Activated CD4-positive, alpha-beta T cell treated with anti-CD3 and anti-CD28 coated beads, Interleukin-10, Interleukin-2, amounts not matched to agents 100 ng/mL and 50 ng/mL, durations not matched to agents 16 hours and 8 hours (primary cell): ENCODE measurements around the gene NKX6-2.
"Not testable (repeated sequence)": the region's sequence is repeated elsewhere in the genome, so short reads cannot be mapped to it uniquely, and the experiment has no call there.

Source experiments
- DNase-seq: peaks from one replicate; pipeline ENCODE4 v3.0.0-alpha.2; 2020

The NKX6-2 gene

DNA sequence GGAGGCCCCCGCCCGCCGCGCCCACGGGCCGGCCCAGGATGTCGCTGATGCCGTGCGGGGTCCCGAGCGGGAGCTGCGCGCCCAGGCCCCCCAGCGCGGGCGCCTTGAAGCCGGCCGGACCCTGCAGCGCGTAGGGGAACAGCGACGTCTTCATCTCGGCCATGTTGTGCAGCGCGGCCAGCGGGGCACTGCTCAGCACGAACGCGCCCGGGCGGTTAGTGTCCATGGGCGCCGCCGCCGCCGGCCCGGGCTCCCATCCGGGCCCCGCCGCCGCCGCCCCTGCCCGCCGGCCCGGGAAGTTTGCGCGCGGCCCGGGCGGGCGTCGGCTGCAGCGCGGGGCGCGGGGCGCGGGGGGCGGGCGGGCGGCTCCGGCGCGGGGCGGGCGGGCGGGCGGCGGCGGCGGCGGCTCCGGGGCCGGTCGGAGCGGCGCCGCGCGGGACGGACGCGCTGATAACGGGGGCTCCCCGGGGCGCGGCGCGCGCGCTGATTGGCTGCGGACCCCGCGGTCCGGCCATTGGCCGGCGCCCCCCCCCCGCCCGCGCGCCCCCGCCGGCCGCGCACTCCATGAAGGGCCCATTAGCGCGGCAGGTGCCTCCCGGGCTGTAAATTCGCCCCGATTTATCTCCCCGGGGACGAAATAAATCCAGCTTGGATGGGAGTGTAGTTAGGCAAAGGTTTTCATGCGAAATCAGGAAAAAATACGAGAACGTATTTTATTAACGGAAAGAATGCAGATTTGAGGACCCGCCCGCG is at the start of gene NKX6-2:
Gene NKX6-2 (minus strand): TSS at position 425 of the 753 bp plus-strand sequence. CDS start 199 bp downstream, at position 226.
- DNase-seq = no peak

DNA sequence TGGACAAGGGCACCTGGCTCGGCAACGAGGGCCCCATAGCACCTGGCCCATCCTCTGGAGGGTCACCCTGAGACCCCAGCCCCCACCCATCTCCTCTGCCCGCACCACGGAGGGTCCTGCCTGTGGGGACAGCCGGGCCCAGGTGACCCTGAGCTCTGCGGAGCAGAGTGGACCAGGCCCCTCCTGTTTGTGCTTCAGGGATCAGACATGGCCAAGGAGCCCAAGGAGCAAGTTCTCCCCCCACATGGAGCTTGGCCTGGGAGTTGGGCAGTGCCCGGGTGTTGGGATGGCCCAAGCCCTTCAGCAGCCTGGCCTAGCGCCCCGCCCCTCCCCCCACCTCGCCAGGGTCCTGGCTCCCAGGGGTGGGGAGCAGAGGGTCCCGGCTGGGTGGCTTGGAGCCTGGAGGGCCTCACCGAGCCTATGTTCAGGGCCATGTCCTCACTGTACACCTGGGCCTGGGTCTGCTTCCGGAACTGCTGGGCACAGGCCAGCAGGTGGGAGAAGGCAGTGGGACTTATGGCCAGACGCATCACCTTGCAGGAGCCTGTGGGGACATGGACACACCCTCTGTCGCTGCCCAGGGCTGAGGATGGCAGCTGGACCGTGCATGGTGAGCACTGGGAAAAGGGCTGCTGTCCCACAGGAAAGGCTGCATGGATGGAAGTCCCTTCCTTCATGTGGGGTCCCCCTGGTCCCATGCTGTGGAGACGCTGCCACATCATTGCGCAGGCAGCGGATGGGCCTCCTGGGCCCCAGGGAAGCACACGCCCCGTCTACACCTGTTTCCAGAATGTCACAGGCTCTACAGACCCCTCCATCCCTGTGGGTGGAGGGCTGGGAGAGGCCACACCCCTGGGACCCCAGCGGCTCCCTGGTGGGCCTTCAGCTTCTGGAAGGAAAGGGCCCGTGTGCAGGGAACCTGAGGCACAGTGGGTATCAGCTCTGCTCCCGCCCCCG is 49.2 kb upstream of the NKX6-2 start:
- no peak for DNase-seq

DNA sequence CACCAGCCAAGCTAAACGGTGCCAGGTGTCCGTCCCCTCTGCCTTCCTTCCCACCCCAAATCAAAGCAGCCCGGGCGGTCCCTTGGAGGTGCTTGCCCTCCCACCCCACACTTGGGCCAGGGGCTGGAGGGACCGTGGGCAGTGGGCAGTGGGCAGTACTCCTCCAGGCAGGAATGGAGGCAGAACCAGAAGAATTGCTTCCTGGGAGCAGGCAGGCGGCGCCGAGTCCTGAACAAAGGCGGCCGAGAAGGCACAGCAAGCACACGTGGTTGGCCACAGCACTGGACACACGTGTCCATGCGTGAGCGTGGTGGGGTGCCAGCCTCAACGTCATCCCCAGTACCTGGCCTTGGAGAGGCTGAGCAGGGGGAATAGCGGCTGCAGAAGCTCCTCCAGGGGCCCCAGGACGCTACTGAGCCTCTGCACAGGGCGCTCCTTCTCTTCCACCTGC is 48.4 kb upstream of the NKX6-2 start:
- DNase-seq = no peak

DNA sequence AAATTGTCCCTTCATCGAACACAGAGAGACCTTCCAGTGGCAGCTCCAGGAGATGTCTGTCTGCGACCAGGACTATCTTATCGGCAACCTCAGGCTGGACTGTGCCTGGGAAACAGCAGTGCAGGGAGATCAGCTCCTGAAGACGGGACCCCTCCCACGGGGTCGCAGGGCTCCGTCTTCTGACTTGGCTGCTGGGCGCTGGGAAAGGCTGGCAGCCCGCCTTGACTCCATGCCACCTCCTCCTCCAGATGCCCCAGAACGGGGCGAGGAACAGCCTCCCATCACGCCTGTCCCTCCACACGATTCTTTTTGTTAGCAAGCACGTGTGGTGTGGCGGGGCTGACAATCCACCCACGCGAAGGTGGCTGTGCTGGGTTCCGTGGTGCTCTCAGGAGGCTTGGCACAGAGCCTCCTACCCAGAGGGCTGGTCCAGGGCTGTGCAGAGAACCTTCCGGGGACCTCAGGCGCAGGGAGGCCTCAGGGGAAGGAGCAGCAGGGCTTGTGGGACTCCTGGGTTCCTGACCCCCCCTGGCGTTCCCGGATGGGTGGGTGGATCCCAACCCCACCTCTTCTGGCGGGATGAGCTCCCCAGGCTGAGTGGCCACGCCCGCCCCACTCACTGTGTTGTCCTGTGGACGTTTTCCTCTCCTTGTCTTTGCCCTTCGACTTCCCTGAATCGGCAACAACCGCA is 47.6 kb upstream of the NKX6-2 start:
- DNase-seq = no peak

DNA sequence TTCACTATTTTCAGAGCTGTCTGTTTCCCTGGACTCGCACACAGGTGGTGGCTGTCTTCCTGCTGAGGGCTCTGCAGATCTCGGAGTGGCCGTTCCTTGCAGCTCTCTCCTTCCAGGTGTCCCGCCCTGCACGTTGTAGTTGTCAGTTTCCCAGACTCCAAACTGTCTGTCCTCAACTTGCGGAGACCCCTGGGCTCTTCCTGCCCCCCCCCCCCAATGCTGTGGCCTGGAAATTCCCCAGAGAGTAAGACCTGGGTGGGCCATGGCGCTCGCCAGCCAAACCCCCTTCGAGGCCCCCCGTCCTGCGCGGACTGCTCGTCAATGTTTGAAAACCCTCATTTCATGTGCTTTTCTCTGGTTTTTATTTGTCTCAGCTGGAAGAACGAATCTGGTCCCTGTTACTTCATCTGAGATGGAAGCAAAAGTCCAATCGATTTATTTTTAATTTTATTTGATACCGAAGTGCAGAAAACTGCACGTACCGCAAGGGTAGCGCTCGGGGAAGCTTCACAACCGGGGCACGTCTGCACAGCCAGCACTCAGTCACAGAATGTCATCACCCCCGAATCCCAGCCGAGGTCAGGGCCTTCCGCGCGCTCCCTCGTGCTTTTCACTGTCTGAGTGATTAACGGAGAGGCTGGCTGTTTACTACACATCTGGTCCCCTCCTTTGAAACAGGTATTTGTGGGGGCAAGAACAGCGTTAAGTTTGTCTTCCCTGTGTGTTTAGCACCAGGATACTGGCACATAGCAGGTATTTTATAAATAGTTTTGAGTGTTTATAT is 46.4 kb upstream of the NKX6-2 start:
- DNase-seq = no peak

DNA sequence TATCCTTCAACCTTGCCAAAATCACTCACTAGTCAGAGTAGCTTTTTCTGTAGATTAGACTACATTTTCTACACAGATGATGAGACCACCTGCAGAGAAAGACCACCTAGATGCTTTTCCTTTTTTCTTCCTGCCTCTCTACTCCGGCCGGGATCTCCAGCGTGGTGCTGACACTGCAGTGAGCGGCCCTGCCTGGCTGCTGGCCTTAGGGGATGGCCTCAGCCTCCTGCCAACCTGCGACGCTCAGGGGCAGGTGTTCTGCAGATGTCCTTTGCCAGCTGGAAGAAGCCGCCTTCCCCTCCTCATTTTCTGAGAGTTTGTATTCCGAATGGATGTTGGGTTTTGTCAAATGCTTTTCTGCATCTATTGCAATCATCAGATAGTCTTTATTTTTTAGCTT is 43.5 kb upstream of the NKX6-2 start:
- no peak for DNase-seq

DNA sequence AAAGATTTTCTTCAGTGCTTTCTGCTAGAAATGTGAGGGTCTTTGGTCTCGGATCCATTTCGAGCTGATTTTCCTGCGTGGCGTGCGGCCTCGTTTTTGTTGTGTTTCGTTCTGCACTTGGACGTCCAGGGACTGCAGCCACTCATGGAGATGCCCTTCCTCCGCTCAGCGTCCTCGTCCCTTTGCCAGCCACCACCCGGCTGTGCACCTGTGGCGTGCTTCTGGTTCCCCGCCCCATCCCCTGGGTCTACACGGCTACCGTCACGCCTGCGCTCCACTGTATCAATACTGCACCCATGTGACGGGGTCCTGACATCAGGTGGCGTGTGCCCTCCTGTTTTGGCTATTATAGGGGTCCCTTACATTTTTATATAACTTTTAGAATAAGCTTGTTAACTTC is 42.7 kb upstream of the NKX6-2 start:
- no peak for DNase-seq

DNA sequence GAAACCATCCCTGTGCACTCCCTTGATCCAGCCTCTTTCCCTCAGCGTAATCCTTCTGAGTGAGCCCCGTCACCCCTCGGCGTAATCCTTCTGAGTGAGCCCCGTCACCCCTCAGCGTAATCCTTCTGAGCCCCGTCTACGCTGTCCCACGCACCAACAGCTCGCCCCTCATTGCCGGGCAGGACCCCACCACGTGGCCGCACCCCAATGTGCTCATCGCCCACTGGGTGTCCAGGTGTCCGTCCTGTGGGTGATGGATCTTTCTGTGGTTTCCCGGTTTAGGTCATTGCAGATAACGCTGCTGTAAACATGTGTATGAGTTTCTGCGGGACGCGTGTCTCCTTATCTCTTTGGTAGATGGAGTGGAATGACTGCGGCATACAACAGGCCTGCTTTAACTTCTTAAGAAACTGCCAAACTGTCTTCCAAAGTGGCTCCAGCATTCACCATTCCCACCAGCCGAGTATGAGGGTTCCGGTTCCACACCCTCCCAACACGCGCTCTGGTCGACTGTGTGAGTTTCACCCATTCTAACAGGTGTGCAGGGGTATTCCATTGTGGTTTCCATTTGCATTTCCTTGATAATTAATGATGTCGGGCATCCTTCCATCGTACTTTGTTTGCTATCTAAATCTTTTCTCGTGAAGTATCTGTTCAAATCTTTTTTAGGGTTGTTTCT is 42.1 kb upstream of the NKX6-2 start:
- DNase-seq = no peak

DNA sequence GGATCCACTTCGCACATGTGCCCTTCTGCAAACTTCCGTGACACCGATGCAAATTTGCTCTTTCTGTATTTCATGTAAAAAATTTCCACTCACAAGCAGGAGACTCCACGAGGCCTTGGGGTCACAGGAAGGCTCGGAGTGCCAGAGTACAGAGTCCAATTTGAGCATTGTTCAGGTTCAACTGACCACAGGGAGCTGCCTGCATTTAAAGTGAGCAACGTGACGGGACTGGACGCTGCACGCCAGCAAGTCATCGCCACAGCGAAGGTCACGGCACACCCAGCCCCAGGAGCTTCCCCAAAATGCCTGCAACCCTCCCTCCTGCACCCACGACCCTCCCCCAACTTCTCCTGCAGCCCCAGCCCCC is 41.5 kb upstream of the NKX6-2 start:
- DNase-seq = no peak

DNA sequence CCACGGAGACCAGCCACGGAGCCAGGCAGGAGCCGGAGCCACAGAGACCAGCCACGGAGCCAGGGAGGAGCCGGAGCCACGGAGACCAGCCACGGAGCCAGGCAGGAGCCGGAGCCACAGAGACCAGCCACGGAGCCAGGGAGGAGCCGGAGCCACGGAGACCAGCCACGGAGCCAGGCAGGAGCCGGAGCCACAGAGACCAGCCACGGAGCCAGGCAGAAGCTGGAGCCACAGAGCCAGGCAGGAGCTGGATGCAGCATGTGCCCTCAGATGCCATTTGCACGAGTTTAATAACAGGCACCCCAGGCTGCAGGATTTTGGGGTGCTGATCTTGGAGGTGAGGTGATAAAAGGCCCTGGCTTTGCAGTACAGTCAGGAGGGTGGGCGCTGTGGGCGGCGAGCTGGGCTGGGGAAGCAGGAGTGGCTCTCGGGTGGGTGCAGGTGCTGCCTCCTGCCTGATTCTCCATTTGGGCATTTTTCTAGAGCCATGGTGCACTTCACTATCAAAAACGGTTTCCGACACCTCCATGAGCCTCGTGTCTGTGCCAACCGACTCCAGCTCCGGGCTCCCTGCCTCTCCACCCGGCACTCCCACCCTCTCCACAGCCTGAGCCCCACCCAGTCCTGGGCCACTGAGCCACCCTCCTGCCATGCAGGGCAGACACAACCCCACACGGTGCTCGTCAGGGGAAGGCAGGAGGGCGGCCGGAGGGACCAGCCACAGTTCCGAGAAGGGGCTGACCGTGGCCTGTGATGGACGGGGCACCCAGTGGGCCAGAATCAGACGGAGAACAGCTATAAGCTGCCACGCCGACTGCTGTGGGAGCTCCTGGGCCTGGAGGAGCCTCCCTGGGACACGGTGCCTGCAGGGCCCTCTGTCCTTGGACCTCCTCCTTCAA is 40.8 kb upstream of the NKX6-2 start:
- no peak for DNase-seq

DNA sequence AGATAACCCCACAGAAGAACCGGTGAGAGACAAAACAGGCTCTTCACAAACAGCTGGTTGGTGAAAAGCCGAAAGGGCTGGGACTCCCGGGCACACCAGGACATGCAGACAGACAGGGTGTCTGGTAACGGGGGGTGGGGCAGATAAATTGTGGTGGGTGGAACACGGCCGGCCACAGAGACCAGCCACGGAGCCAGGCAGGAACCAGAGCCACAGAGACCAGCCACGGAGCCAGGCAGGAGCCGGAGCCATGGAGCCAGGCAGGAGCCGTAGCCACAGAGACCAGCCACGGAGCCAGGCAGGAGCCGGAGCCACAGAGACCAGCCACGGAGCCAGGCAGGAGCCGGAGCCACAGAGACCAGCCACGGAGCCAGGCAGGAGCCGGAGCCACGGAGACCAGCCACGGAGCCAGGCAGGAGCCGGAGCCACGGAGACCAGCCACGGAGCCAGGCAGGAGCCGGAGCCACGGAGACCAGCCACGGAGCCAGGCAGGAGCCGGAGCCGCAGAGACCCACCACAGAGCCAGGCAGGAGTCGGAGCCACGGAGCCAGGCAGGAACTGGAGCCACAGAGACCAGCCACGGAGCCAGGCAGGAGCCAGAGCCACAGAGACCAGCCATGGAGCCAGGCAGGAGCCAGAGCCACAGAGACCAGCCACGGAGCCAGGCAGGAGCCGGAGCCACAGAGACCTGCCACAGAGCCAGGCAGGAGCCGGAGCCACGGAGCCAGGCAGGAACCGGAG is 40.0 kb upstream of the NKX6-2 start:
- not testable (repeated sequence) for DNase-seq

DNA sequence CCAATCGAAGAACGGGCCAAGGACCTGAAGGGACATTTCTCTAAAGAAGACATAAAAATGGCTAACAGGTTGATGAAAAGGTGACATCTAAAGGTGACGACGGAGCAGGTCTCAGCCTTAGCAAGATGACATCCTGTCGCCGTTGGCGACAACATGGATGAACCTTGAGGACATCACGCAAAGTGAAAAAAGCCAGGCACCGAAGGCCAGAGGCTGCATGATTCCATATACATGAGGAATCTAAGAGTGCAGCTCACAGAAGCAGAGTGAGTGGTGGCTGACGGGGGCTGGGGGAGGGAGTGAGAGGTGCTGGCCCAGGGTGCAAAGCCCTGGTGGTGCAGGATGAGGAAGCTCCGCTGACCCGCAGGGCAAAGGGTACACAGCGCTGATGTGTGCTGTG is 34.1 kb upstream of the NKX6-2 start:
- no peak for DNase-seq

DNA sequence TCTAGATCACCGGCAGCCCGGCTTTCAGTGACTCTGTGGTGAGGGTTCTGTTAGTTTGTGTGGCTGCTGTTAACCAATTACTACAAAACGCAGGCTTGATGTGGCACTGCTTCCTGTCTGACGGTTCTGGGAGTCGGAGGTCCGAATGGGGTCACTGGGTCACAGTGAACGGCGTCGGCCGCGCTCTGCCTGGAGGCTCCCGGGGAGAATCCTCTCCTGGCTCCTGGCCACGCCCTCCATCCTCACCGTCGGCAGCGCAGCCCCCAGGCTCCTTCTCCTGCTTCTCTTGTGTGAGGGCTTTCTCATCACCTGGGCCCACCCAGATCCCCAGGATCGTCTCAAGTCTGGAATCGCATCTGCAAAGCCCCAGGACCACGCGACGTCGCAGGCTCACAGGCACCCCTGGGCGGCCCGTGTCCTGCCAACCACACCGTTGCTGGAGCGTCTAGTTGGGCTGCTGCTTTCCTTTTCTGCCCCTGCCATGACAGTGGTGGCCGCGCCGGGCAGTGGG is 31.8 kb upstream of the NKX6-2 start:
- DNase-seq = no peak

DNA sequence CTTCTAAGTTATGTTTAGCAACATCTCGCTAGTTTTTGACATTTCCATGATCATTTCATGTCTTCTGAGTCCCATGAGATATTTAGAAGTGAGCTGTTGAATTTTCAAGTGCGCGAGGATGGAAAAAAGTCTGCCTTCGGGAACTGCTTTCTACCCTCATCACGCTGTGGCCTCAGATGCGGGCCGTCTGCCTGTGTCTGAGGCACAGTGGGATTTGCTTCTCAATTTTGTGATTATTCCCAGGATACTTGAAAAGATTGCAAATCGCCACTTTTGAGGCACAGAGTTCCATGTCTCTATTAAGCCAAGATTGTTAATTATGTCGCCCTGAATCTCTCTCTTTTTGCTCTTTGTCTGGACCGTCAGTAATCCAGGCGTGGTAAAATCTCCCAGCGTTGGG is 30.8 kb upstream of the NKX6-2 start:
- no peak for DNase-seq

DNA sequence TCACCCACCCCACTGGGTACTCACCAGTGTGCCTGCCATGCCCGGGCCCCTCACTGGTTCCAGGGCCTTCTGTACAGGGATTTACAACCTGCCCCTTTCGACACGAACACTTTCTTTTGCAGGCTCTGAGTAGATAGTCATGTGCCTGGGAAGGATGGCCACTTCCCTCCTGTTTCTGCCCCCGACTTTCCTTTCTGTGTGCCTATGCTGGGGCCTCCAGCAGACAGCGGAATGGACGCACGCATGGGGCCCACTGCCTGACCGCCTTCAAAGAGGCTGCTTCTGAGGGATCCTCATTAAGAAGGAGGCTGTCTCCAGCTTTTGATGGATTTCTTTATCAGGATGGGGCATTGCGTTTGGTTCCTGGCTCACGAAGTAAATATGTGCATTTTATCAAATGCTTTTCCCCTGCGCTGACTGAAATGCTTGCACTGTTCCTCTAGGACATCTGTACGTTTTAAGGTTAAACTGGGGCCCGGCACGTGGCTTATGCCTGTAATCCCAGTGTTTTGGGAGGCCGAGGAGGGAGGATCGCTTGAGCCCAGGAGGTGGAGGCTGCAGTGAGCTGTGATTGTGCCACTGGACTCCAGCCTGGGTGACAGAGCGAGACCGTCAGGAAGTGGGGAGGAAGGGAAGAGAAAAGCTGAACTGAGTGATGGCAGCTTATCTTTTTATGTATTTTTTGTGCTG is 29.4 kb upstream of the NKX6-2 start:
- no peak for DNase-seq

DNA sequence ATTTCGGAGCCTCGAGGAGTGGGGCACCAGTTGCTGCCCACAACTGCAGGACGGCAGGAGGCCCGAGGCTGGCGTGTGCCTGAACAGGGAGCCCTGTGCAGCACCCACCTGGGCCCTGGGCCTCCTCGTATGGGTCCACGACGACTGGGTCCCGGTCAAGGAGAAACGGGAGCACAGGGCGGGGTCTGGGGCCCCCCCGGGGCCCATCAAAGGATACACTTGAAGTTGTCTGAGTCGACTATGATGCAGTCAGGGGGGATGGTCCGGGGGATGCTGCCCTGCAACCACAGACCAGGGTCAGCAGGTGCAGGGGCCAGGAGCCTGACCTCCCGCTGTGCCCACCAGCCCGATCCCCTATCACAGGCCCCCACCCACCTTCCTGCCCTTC is 28.5 kb upstream of the NKX6-2 start:
- no peak for DNase-seq

DNA sequence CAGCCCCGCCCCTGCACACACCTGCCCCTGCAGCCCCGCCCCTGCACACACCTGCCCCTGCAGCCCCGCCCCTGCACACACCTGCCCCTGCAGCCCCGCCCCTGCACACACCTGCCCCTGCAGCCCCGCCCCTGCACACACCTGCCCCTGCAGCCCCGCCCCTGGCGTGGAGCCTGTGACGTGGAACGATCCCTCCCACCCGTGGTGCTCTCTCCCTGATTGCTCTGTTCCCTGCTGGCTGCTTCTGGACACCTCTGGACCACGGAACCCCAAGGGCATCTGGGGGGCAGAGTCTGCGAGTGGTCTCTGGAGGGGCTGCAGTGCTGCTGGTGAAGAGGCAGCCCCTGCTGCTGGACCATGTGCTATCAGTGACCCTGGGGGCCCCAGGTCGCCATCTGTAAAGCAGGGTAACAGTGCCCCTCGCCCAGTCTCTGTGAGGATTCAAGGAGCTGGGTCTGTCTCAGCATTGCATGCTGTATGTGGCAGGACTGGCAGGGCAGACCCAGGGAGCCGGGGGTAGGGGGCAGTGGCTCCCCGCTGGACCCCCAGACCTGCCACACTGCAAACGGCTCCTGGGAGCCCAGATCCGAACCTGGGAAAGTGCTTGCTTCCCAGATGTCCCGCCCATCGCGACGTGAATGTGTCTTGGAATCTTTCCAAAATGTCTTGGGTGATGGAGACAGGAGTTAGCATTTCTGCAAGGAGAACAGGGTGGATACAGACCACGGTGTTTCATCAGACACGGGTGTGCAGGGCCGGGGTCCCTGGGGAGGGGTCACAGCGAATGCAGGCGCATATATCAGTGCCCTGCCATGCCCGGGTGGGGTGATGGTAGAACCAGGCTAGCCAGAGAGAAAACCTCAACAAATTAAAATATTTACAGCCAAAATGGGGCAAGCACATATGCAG is 27.9 kb upstream of the NKX6-2 start:
- DNase-seq = no peak

DNA sequence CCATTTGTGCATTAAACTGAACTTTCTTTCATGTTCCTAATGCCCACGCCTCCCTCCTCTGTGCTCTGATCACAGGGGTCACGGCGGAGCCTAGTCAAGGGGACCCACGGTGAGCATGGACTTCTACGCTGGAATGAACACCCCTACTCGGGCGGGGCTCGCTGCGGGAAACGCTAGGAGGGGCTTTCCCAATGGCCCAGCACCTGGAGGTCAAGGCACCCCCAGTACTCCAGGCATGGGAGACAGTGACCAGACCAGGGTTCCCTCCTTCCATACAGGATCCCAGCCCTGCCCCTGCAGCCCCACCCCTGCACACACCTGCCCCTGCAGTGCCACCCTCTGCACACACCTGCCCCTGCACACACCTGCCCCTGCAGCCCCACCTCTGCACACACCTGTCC is 27.1 kb upstream of the NKX6-2 start:
- DNase-seq = no peak
